Body of pancreas (tissue), 4 donors: Measurements from ENCODE around the gene TM7SF2. TPM values are rescaled to one million over a fixed set of nuclear protein-coding genes. Genes with fewer than 3 reads are reported as not detected.

Experiments used
- ATAC-seq: fragments of 150-250 bp; one replicate; pipeline ENCODE4 v1.9.1; 2016
- DNase-seq, 4 donors: peaks; one replicate each; pipeline ENCODE4 v3.0.0-alpha.2; 2019
- H3K27ac ChIP-seq, 4 donors: fragments of 200-600 bp; sonication (generic); 1 replicate in 3 of 4; 2 replicates in 1 of 4; pipeline versions ENCODE4 v1.5.1 to v1.6.1; 2016 to 2019; ENCODE audit warnings: mild to moderate bottlenecking in 1 of 4, mixed read lengths in 1 of 4, moderate library complexity in 1 of 4
- H3K27me3 ChIP-seq, 2 donors: fragments of 200-600 bp; sonication (generic); one replicate each; pipeline ENCODE4 v1.6.0; 2016; ENCODE audit warnings: mild to moderate bottlenecking in 1 of 2
- H3K36me3 ChIP-seq, 2 donors: fragments of 200-600 bp; sonication (generic); replicated peaks in 1 of 2; 2 replicates each; pipeline ENCODE4 v1.5.1; 2016; ENCODE audit warnings: low read depth in 2 of 2; ENCODE audit not compliant: insufficient read depth in 1 of 2
- H3K4me1 ChIP-seq: fragments of 200-600 bp; sonication (generic); one replicate; pipeline ENCODE4 v1.6.0; 2016
- H3K4me3 ChIP-seq, 2 donors: fragments of 200-600 bp; sonication (generic); 1 replicate in 1 of 2; 2 replicates in 1 of 2; pipeline ENCODE4 v1.5.1; 2016 to 2019
- H3K9me3 ChIP-seq, 3 donors: fragments of 200-600 bp; sonication (generic); 1 replicate in 2 of 3; 2 replicates in 1 of 3; pipeline ENCODE4 v1.5.1; 2016
- CTCF ChIP-seq, 7 experiments: fragments of 450-650 bp in 4 of 7; fragments of 200-600 bp in 3 of 7; sonication (generic) in 3 of 7; IDR thresholded peaks; one replicate each; pipeline ENCODE4 v1.5.1; 2016 to 2019; ENCODE audit warnings: antibody characterized with exemption in 7 of 7
- POLR2A ChIP-seq, 3 donors: fragments of 450-650 bp; IDR thresholded peaks; one replicate each; pipeline ENCODE4 v1.6.1; 2016; ENCODE audit warnings: antibody characterized with exemption in 3 of 3, mild to moderate bottlenecking in 2 of 3
- WGBS, 2 donors: methylation state at CpG; one replicate each; pipeline ENCODE4 v1.1.5; 2017; 5-methylcytosine and 5-hydroxymethylcytosine counted together
- intact Hi-C: fragments of 100-400 bp; cut with DNase I; formaldehyde crosslinking; loops from one replicate; pipeline ENCODE4 v1.15.1; 2023
- total RNA-seq, 2 donors: library from RNA; depleted of rRNA; stranded (reverse); fragments of >200 nt; gene quantifications; one replicate each; pipeline ENCODE4 v1.1.0, GENCODE V29; 2016

The TM7SF2 gene
- total RNA-seq, 2 donors from 2014 or later = 25.4 to 85.6 TPM

- H3K27me3 ChIP-seq = no peaks in the 10 kb centered on the region
- H3K36me3 ChIP-seq = peaks cover 18 to 34% of the 10 kb centered on the region in 2 donors
- TF ChIP-seq CTCF (IDR thresholded peaks at IDR 0.05) = no peak
- TF ChIP-seq POLR2A (IDR thresholded peaks at IDR 0.05) = no peak
- ATAC-seq = no peak
- peaks cover 33% of the 10 kb centered on the region for H3K4me1 ChIP-seq
- H3K27ac ChIP-seq = peak overlapping the region in 1 of 4 donors; percentile 6
- peak in 1 of 4 donors; percentile 9 for DNase-seq
- no peak overlapping the region for H3K4me3 ChIP-seq
- intact Hi-C loops = no loop called here
- no peaks in the 10 kb centered on the region for H3K9me3 ChIP-seq
- 84 to 87% methylated on average over 5 of the region's 5 CpGs for WGBS, 2 donors
These were observed 13.0 kb downstream of the TM7SF2 start for GRCh38 chr11:65124480-65125196.

GRCh38 chr11:65125197-65126056 lies 13.8 kb downstream of the TM7SF2 start:
- DNase-seq (no peak), ATAC-seq (no peak)
- H3K27ac ChIP-seq = peak overlapping the region in 1 of 4 donors; percentile 6
- H3K27me3 ChIP-seq = no peaks in the 10 kb centered on the region
- WGBS, 2 donors = 78 to 81% methylated on average over 10 to 12 of the region's 12 CpGs
- no peaks in the 10 kb centered on the region for H3K9me3 ChIP-seq
- no peak overlapping the region for H3K4me3 ChIP-seq
- intact Hi-C loops = no loop called here
- H3K4me1 ChIP-seq = peaks cover 30% of the 10 kb centered on the region
- H3K36me3 ChIP-seq = peaks cover 26 to 40% of the 10 kb centered on the region in 2 donors
- TF ChIP-seq CTCF (IDR thresholded peaks at IDR 0.05) = no peak
- TF ChIP-seq POLR2A (IDR thresholded peaks at IDR 0.05) = no peak

GRCh38 chr11:65126624-65127274 lies 15.1 kb downstream of the TM7SF2 start:
- Histone ChIP-seq H3K4me1 (peaks cover 31% of the 10 kb centered on the region), H3K4me3 (no peak overlapping the region), H3K36me3 (peaks cover 30 to 50% of the 10 kb centered on the region in 2 donors), H3K27me3 (no peaks in the 10 kb centered on the region), H3K27ac (no peak overlapping the region), H3K9me3 (no peaks in the 10 kb centered on the region)
- DNase-seq = no peak
- WGBS, 2 donors = 57 to 83% methylated on average over 2 to 6 of the region's 6 CpGs
- ATAC-seq = no peak
- TF ChIP-seq POLR2A (IDR thresholded peaks at IDR 0.05) (peak in 1 of 3 donors; percentile 11), CTCF (IDR thresholded peaks at IDR 0.05) (no peak)
- intact Hi-C loops = no loop called here

GRCh38 chr11:65127473-65128181 lies 16.0 kb downstream of the TM7SF2 start:
- H3K27ac ChIP-seq = no peak overlapping the region
- TF ChIP-seq POLR2A (IDR thresholded peaks at IDR 0.05) (no peak), CTCF (IDR thresholded peaks at IDR 0.05) (no peak)
- intact Hi-C loops = no loop called here
- no peaks in the 10 kb centered on the region for H3K9me3 ChIP-seq
- H3K4me1 ChIP-seq = peaks cover 36% of the 10 kb centered on the region
- H3K27me3 ChIP-seq = no peaks in the 10 kb centered on the region
- no peak overlapping the region for H3K4me3 ChIP-seq
- no peak for DNase-seq
- peaks cover 30 to 57% of the 10 kb centered on the region in 2 donors for H3K36me3 ChIP-seq
- WGBS, 2 donors = 82 to 85% methylated on average over 7 to 12 of the region's 12 CpGs
- ATAC-seq = no peak
